DOHH2 (cell line): ENCODE data around the gene MAP3K7CL.

ENCODE experiments used
- H3F3A ChIP-seq: fragments of 200-600 bp; sonication (generic), shearing (Covaris generic); 2 replicates; pipeline ENCODE4 v1.6.0; 2016; ENCODE audit warnings: antibody characterized with exemption, mild to moderate bottlenecking; ENCODE audit not compliant: control insufficient read depth, insufficient read depth
- H3K27ac ChIP-seq: fragments of 200-600 bp; sonication (generic); 2 replicates; pipeline ENCODE4 v1.5.1; 2014; ENCODE audit warnings: low read depth, mild to moderate bottlenecking, low read length, moderate library complexity
- H3K27me3 ChIP-seq: fragments of 200-600 bp; sonication (generic); 2 replicates; pipeline ENCODE4 v1.6.1; 2014; ENCODE audit warnings: mild to moderate bottlenecking, low read length, mixed read lengths; ENCODE audit not compliant: control insufficient read depth
- H3K36me3 ChIP-seq: fragments of 200-600 bp; sonication (generic); 2 replicates; pipeline ENCODE4 v1.6.1; 2014; ENCODE audit warnings: mild to moderate bottlenecking, low read length, moderate library complexity, mixed read lengths; ENCODE audit not compliant: control insufficient read depth
- H3K4me1 ChIP-seq: fragments of 200-600 bp; sonication (generic); 2 replicates; pipeline ENCODE4 v1.6.1; 2014; ENCODE audit warnings: mild to moderate bottlenecking, low read length, mixed read lengths; ENCODE audit not compliant: control insufficient read depth
- H3K4me2 ChIP-seq: fragments of 200-600 bp; sonication (generic); 2 replicates; pipeline ENCODE4 v1.6.0; 2014; ENCODE audit warnings: mild to moderate bottlenecking, low read length, moderate library complexity
- H3K4me3 ChIP-seq: fragments of 200-600 bp; sonication (generic); 2 replicates; pipeline ENCODE4 v1.5.1; 2014; ENCODE audit warnings: mild to moderate bottlenecking, low read length, mixed read lengths
- H3K79me2 ChIP-seq: fragments of 200-600 bp; sonication (generic); 2 replicates; pipeline ENCODE4 v1.6.1; 2014; ENCODE audit warnings: mild to moderate bottlenecking, low read length, mixed read lengths; ENCODE audit not compliant: control insufficient read depth
- H3K9me2 ChIP-seq: fragments of 200-600 bp; sonication (generic); replicated peaks from 2 replicates; pipeline ENCODE4 v1.6.1; 2014; ENCODE audit warnings: mild to moderate bottlenecking, low read length, mixed read lengths; ENCODE audit not compliant: control insufficient read depth
- H3K9me3 ChIP-seq: fragments of 200-600 bp; sonication (generic); 2 replicates; pipeline ENCODE4 v1.6.1; 2014; ENCODE audit warnings: antibody characterized with exemption, low read length, mixed read lengths; ENCODE audit not compliant: control insufficient read depth, insufficient read depth
- H4K20me1 ChIP-seq: fragments of 200-600 bp; sonication (generic); 2 replicates; pipeline ENCODE4 v1.6.0; 2014; ENCODE audit warnings: low read depth, mild to moderate bottlenecking, antibody characterized with exemption, low read length, moderate library complexity; ENCODE audit not compliant: control insufficient read depth, insufficient read depth
- EZH2phosphoT487 ChIP-seq: fragments of 200-600 bp; sonication (generic); IDR thresholded peaks from 2 replicates; pipeline ENCODE4 v1.6.1; 2017; ENCODE audit warnings: borderline replicate concordance, mild to moderate bottlenecking, antibody characterized with exemption, low read length, moderate library complexity, mixed read lengths
- TF ChIP-seq, protein P1 (sequence below): fragments of 200-600 bp; sonication (generic); IDR thresholded peaks from one replicate; pipeline ENCODE4 v1.5.1; 2014; ENCODE audit warnings: antibody characterized with exemption, mild to moderate bottlenecking, low read depth, low read length; ENCODE audit not compliant: poor library complexity, severe bottlenecking

MAP3K7CL gene

DNA sequence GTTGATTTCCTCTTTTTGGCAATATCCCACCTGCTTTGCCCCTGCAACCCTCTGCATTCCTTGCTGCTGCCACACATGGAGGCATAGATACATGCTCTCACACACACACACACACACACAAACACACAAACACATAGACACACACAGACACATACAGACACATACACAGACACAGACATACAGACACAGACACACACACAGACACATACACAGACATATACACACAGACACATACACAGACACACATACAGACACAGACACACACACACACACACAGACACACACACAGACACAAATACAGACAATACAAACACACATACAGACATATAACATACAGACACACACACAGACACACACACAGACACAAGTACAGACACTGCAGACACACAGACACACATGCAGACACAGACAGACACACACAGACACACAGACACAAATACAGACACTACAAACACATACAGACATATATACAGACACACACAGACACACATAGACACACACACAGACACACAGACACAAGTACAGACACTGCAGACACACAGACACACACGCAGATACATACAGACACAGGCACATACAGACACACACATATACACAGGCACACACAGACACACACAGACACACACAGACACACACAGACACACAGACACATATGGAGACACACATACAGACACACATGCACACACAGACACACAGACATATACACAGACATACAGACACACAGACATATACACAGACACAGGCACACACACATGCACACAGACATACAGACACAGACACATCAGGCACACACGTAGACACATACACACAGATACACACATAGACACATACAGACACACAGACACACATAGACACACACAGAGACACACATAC, 83.3 kb downstream of the MAP3K7CL start:
- no peak overlapping the region for H3K4me3 ChIP-seq
- H3K27ac ChIP-seq, result no peak overlapping the region
- no peaks in the 10 kb centered on the region for H3K9me2 ChIP-seq
- TF ChIP-seq, protein P1, sequence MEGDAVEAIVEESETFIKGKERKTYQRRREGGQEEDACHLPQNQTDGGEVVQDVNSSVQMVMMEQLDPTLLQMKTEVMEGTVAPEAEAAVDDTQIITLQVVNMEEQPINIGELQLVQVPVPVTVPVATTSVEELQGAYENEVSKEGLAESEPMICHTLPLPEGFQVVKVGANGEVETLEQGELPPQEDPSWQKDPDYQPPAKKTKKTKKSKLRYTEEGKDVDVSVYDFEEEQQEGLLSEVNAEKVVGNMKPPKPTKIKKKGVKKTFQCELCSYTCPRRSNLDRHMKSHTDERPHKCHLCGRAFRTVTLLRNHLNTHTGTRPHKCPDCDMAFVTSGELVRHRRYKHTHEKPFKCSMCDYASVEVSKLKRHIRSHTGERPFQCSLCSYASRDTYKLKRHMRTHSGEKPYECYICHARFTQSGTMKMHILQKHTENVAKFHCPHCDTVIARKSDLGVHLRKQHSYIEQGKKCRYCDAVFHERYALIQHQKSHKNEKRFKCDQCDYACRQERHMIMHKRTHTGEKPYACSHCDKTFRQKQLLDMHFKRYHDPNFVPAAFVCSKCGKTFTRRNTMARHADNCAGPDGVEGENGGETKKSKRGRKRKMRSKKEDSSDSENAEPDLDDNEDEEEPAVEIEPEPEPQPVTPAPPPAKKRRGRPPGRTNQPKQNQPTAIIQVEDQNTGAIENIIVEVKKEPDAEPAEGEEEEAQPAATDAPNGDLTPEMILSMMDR, result no peak
- no peak for TF ChIP-seq EZH2phosphoT487
- no peaks in the 10 kb centered on the region for H3K79me2 ChIP-seq
- H4K20me1 ChIP-seq, result no peaks in the 10 kb centered on the region
- H3K4me2 ChIP-seq, result no peak overlapping the region
- H3K4me1 ChIP-seq, result peaks cover 5% of the 10 kb centered on the region
- no peaks in the 10 kb centered on the region for H3K9me3 ChIP-seq
- H3K27me3 ChIP-seq, result no peaks in the 10 kb centered on the region
- no peaks in the 10 kb centered on the region for H3F3A ChIP-seq
- H3K36me3 ChIP-seq, result no peaks in the 10 kb centered on the region

- no peak for TF ChIP-seq EZH2phosphoT487
- TF ChIP-seq, protein P1, result no peak
- H3K27ac ChIP-seq, result no peak overlapping the region
- H3K9me2 ChIP-seq, result no peaks in the 10 kb centered on the region
- no peaks in the 10 kb centered on the region for H3K9me3 ChIP-seq
- no peak overlapping the region for H3K4me2 ChIP-seq
- no peaks in the 10 kb centered on the region for H3K36me3 ChIP-seq
- no peaks in the 10 kb centered on the region for H3F3A ChIP-seq
- H3K79me2 ChIP-seq, result no peaks in the 10 kb centered on the region
- H3K4me1 ChIP-seq, result no peaks in the 10 kb centered on the region
- no peak overlapping the region for H3K4me3 ChIP-seq
- no peaks in the 10 kb centered on the region for H3K27me3 ChIP-seq
- H4K20me1 ChIP-seq, result no peaks in the 10 kb centered on the region
These were observed 85.3 kb downstream of the MAP3K7CL start for GRCh38 chr21:29215709-29216108.

- Histone ChIP-seq H3K79me2 (no peaks in the 10 kb centered on the region), H3K27me3 (no peaks in the 10 kb centered on the region), H3K9me3 (no peaks in the 10 kb centered on the region), H3F3A (no peaks in the 10 kb centered on the region), H3K9me2 (no peaks in the 10 kb centered on the region), H3K36me3 (no peaks in the 10 kb centered on the region), H3K4me2 (no peak overlapping the region), H3K4me3 (no peak overlapping the region), H3K4me1 (no peaks in the 10 kb centered on the region), H4K20me1 (no peaks in the 10 kb centered on the region), H3K27ac (no peak overlapping the region)
- TF ChIP-seq, protein P1, result no peak
- no peak for TF ChIP-seq EZH2phosphoT487
These were observed 87.4 kb downstream of the MAP3K7CL start for GRCh38 chr21:29217818-29218291.
